GM12878 (cell line): ENCODE data around the gene BARD1. TPM values are rescaled to one million over a fixed set of nuclear protein-coding genes. Genes with fewer than 3 reads are reported as not detected.

Experiments
- ELK1 ChIP-seq: IDR thresholded peaks from 2 replicates; pipeline ENCODE4 v1.6.1; 2012; ENCODE audit warnings: low read depth, low read length, improper control_type of control experiment
- MEF2B ChIP-seq: fragments of 450-650 bp; IDR thresholded peaks from 2 replicates; pipeline ENCODE4 v1.6.1; 2018; ENCODE audit warnings: mild to moderate bottlenecking, moderate library complexity; ENCODE audit not compliant: partially characterized antibody, poor library complexity, severe bottlenecking
- SMARCA5 ChIP-seq: fragments of 450-650 bp; IDR thresholded peaks from 2 replicates; pipeline ENCODE4 v1.6.1; 2017; ENCODE audit warnings: mild to moderate bottlenecking
- SREBF2 ChIP-seq: IDR thresholded peaks from 2 replicates; pipeline ENCODE4 v1.6.1; 2012; ENCODE audit warnings: mild to moderate bottlenecking, low read length
- WRNIP1 ChIP-seq: IDR thresholded peaks from 2 replicates; pipeline ENCODE4 v1.6.1; 2011; ENCODE audit warnings: low read depth, low read length, improper control_type of control experiment, borderline replicate concordance
- ZBED1 ChIP-seq: IDR thresholded peaks from 2 replicates; pipeline ENCODE4 v1.6.1; 2016; ENCODE audit warnings: borderline replicate concordance
- ZNF207 ChIP-seq: fragments of 450-650 bp; IDR thresholded peaks from 2 replicates; pipeline ENCODE4 v1.6.1; 2014; ENCODE audit warnings: antibody characterized with exemption, mild to moderate bottlenecking, borderline replicate concordance
- ZNF592 ChIP-seq: fragments of 450-650 bp; IDR thresholded peaks from 2 replicates; pipeline ENCODE4 v1.6.1; 2017; ENCODE audit warnings: mild to moderate bottlenecking, moderate library complexity
- polyA plus RNA-seq, 11 experiments: library from polyadenylated mRNA; depleted of rRNA in 4 of 11; unstranded in 6 of 11; stranded (reverse) in 5 of 11; fragments of >200 nt; fragmentation: Nextera tagmentation in 4 of 11; fragmentation: Illumina TruSeq in 1 of 11; extraction: Ambion mirVana in 4 of 11; extraction: Trizol in 1 of 11; gene quantifications; 1 replicate in 1 of 11; 2 replicates in 10 of 11; pipeline versions ENCODE4 v1.2.1 to v1.2.3, GENCODE V29; 2011 to 2016; ENCODE audit warnings: inconsistent platforms in 2 of 11, missing spikeins in 2 of 11, low read depth in 1 of 11
- total RNA-seq, 4 experiments: library from RNA; depleted of rRNA in 3 of 4; stranded (reverse); fragments of >200 nt in 3 of 4; fragmentation: Illumina TruSeq in 1 of 4; extraction: Trizol in 1 of 4; gene quantifications; 2 replicates each; pipeline versions ENCODE4 v1.2.1 to v1.2.3, GENCODE V29; 2013 to 2021

The BARD1 gene
- total and polyA plus RNA-seq, 10 of the 15 experiments (the other 5 are each of a cell fraction or from before 2014, with no cell fraction given) = 15.3 to 45.7 (median 31.6) TPM

DNA sequence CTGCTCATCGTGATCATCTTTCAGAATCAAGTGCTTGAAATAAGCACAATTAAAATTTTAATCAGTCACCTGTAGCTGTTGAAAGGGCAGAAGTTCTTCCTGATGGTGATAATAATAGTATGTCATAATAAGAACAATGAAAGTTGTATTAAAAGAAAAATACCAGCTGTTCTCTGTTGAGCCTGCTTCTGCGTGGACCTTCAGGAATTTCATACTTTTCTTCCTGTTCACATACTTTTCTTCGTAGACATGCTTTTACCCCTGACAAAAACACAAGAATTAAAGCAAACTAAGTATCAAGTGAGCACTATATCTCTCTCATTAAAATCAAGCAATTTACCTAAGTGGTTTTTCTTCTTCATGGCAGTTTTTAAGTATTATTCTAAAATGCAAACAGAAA, 79.2 kb downstream of the BARD1 start (continued):
- TF ChIP-seq ZNF592 = no peak
- no peak for TF ChIP-seq ELK1
- TF ChIP-seq WRNIP1 = no peak
- TF ChIP-seq ZBED1 = no peak
- no peak for TF ChIP-seq SMARCA5
- no peak for TF ChIP-seq MEF2B
- TF ChIP-seq ZNF207 = no peak
- no peak for TF ChIP-seq SREBF2
